Measurements from ENCODE around the gene NAPEPLD. TPM values are rescaled to one million over a fixed set of nuclear protein-coding genes. Genes with fewer than 3 reads are reported as not detected.
"Not testable (repeated sequence)": the region's sequence is repeated elsewhere in the genome, so short reads cannot be mapped to it uniquely, and the experiment has no call there.

Gene NAPEPLD
- total RNA-seq, 1 donor from 2014 or later: 6.1 TPM

- H3K9me3 Mint-ChIP-seq (ENCODE audit: unreplicated experiment): no peaks in the 10 kb centered on the region
- peaks cover 16% of the 10 kb centered on the region for H3K4me1 Mint-ChIP-seq (ENCODE audit: unreplicated experiment)
- no peak overlapping the region for H3K4me3 Mint-ChIP-seq (ENCODE audit: unreplicated experiment)
- H3K27ac Mint-ChIP-seq (ENCODE audit: unreplicated experiment): no peak overlapping the region
- H3K36me3 Mint-ChIP-seq (ENCODE audit: low read depth, unreplicated experiment): peaks cover 6% of the 10 kb centered on the region
- no peak for TF ChIP-seq CTCF (IDR thresholded peaks at IDR 0.05; ENCODE audit: unreplicated experiment)
- DNase-seq (ENCODE audit: low spot score): no peak
- no peaks in the 10 kb centered on the region for H3K27me3 Mint-ChIP-seq (ENCODE audit: unreplicated experiment)
These were observed 66.4 kb downstream of the NAPEPLD start for GRCh38 chr7:103082497-103082896.

- no peak for TF ChIP-seq CTCF (IDR thresholded peaks at IDR 0.05; ENCODE audit: unreplicated experiment)
- Mint-ChIP-seq H3K36me3 (ENCODE audit: low read depth, unreplicated experiment) (peaks cover 4% of the 10 kb centered on the region), H3K4me1 (ENCODE audit: unreplicated experiment) (peaks cover 21% of the 10 kb centered on the region), H3K27me3 (ENCODE audit: unreplicated experiment) (no peaks in the 10 kb centered on the region), H3K27ac (ENCODE audit: unreplicated experiment) (no peak overlapping the region), H3K9me3 (ENCODE audit: unreplicated experiment) (no peaks in the 10 kb centered on the region), H3K4me3 (ENCODE audit: unreplicated experiment) (no peak overlapping the region)
- no peak for DNase-seq (ENCODE audit: low spot score)
These were observed 68.0 kb downstream of the NAPEPLD start for GRCh38 chr7:103080923-103081322.

GRCh38 chr7:103079836-103080235, 69.1 kb downstream of the NAPEPLD start:
- Mint-ChIP-seq H3K27ac (ENCODE audit: unreplicated experiment) (no peak overlapping the region), H3K4me1 (ENCODE audit: unreplicated experiment) (peaks cover 26% of the 10 kb centered on the region), H3K9me3 (ENCODE audit: unreplicated experiment) (no peaks in the 10 kb centered on the region), H3K4me3 (ENCODE audit: unreplicated experiment) (no peak overlapping the region), H3K27me3 (ENCODE audit: unreplicated experiment) (peaks cover 5% of the 10 kb centered on the region), H3K36me3 (ENCODE audit: low read depth, unreplicated experiment) (peaks cover 9% of the 10 kb centered on the region)
- DNase-seq (ENCODE audit: low spot score): no peak
- TF ChIP-seq CTCF (IDR thresholded peaks at IDR 0.05; ENCODE audit: unreplicated experiment): no peak

- H3K27me3 Mint-ChIP-seq (ENCODE audit: unreplicated experiment); DNase-seq (ENCODE audit: low spot score); H3K9me3 Mint-ChIP-seq (ENCODE audit: unreplicated experiment): not testable (repeated sequence)
- H3K4me1 Mint-ChIP-seq (ENCODE audit: unreplicated experiment): peaks cover 34% of the 10 kb centered on the region
- H3K27ac Mint-ChIP-seq (ENCODE audit: unreplicated experiment): peak overlapping the region; percentile 42
- peaks cover 12% of the 10 kb centered on the region for H3K36me3 Mint-ChIP-seq (ENCODE audit: low read depth, unreplicated experiment)
- H3K4me3 Mint-ChIP-seq (ENCODE audit: unreplicated experiment): peak overlapping the region; percentile 37
These were observed 70.7 kb downstream of the NAPEPLD start for GRCh38 chr7:103078226-103078625.

GRCh38 chr7:103077318-103077717, 71.6 kb downstream of the NAPEPLD start:
- Mint-ChIP-seq H3K36me3 (ENCODE audit: low read depth, unreplicated experiment) (peaks cover 12% of the 10 kb centered on the region), H3K4me3 (ENCODE audit: unreplicated experiment) (no peak overlapping the region), H3K27ac (ENCODE audit: unreplicated experiment) (no peak overlapping the region), H3K9me3 (ENCODE audit: unreplicated experiment) (no peaks in the 10 kb centered on the region), H3K27me3 (ENCODE audit: unreplicated experiment) (peaks cover 13% of the 10 kb centered on the region), H3K4me1 (ENCODE audit: unreplicated experiment) (peaks cover 30% of the 10 kb centered on the region)
- no peak for DNase-seq (ENCODE audit: low spot score)
- no peak for TF ChIP-seq CTCF (IDR thresholded peaks at IDR 0.05; ENCODE audit: unreplicated experiment)

- no peak overlapping the region for H3K4me3 Mint-ChIP-seq (ENCODE audit: unreplicated experiment)
- H3K4me1 Mint-ChIP-seq (ENCODE audit: unreplicated experiment): peaks cover 26% of the 10 kb centered on the region
- no peak for TF ChIP-seq CTCF (IDR thresholded peaks at IDR 0.05; ENCODE audit: unreplicated experiment)
- H3K27ac Mint-ChIP-seq (ENCODE audit: unreplicated experiment): no peak overlapping the region
- H3K36me3 Mint-ChIP-seq (ENCODE audit: low read depth, unreplicated experiment): peaks cover 12% of the 10 kb centered on the region
- DNase-seq (ENCODE audit: low spot score): no peak
- H3K27me3 Mint-ChIP-seq (ENCODE audit: unreplicated experiment): peaks cover 13% of the 10 kb centered on the region
- no peaks in the 10 kb centered on the region for H3K9me3 Mint-ChIP-seq (ENCODE audit: unreplicated experiment)
These were observed 72.1 kb downstream of the NAPEPLD start for GRCh38 chr7:103076764-103077163.

All from endothelial cell (in vitro differentiated cells).